ENCODE data around the gene CPA5.
A peak's percentile ranks its signal among the peaks of the same experiment; 100 is the strongest.

Gene CPA5

GRCh38 chr7:130333832-130334231 lies 10.8 kb upstream of the CPA5 start:
- no peak for DNase-seq

DNA sequence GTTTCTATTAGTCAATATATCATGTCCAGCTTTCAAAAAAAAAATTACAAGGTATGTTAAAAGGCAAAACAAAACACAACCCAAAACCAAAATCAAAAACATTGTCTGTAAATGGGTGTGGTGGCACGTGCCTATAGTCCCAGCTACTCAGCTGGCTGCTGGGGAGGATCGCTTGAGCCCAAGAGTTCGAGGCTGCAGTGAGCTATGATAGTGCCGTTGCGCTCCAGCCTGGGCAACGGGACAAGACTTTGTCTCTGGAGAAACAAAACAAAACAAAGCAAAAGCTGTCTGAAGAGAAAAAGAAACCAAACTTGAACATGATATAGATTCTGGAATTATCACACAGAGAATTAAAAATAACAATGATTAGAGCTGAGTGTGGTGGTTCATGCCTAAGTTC lies 10.3 kb upstream of the CPA5 start:
- no peak for DNase-seq

GRCh38 chr7:130337410-130337971 lies 7.1 kb upstream of the CPA5 start:
- DNase-seq: no peak

DNA sequence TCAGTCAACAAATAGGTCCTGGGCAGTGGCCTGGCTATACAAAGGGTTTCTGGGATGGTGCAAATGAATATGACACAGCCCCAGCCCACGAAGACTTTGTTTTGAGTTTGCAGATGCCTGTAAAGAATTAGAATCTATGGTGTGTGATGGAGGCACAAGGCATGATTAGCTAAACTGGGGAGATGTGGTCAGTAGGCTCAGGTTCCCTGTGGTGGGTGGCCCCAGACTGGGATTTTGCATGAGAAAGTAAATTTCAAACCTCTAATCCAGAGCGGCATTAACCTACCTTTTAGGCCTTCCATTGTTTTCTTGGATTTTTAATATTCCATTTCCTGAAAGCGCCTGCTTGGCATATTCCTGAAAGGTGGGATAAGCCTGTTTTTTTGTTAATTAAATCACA lies 6.4 kb upstream of the CPA5 start:
- no peak for DNase-seq

- no peak for DNase-seq
These were observed 2.7 kb upstream of the CPA5 start for GRCh38 chr7:130341882-130342281.

DNA sequence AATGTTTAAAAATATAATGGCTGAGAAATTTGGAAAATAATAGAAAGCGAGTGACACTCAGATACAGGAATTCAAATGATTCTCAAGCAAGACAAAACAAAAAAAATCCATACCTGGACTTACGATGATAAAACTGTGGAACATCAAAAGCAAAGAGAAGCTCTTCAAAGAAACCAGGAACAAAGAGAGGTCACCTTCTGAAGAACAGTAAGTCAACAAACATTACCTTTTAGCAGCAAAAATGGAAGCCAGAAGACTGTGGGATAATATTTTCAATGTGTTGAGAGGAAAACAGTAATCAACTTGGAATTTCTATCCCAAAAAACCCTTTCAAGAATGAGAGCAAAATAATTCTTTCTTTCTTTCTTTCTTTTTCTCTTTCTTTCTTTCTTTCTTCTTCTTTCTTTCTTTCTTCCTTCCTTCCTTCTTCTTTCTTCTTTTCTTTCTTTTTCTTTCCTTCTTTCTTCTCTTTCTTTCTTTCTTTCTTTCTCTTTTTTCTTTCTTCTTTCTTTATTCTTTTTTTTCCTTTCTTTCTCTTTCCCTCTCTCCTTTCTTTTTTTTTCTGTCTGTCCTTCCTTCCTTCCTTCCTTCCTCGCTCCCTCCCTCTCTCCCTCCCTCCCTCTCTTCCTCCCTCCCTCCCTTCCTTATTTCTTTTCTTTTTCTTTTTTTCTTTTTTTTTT lies 1.8 kb upstream of the CPA5 start:
- no peak for DNase-seq

GRCh38 chr7:130345136-130345535 lies 520 bp downstream of the CPA5 start:
- peak; percentile 90 for DNase-seq

DNA sequence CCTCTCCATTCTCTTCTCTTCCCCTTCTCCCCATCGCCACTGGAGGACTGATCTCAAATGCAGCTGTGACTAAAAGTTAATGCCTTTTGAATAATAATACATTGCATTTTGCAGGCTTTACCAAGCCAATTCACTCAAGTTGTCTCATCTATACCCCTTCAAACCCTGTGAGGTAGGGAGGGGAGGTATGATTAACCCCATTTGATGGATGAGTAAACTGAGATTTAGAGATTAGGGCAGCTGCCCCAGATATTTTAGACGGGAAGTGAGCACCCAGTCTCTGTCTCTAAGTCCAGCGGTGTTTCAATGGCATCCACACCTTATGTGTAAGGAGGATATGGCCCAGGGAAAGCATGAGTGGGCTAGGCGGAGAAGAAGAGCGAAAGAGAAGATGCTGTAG lies 1.1 kb downstream of the CPA5 start:
- DNase-seq: peak; percentile 24

DNA sequence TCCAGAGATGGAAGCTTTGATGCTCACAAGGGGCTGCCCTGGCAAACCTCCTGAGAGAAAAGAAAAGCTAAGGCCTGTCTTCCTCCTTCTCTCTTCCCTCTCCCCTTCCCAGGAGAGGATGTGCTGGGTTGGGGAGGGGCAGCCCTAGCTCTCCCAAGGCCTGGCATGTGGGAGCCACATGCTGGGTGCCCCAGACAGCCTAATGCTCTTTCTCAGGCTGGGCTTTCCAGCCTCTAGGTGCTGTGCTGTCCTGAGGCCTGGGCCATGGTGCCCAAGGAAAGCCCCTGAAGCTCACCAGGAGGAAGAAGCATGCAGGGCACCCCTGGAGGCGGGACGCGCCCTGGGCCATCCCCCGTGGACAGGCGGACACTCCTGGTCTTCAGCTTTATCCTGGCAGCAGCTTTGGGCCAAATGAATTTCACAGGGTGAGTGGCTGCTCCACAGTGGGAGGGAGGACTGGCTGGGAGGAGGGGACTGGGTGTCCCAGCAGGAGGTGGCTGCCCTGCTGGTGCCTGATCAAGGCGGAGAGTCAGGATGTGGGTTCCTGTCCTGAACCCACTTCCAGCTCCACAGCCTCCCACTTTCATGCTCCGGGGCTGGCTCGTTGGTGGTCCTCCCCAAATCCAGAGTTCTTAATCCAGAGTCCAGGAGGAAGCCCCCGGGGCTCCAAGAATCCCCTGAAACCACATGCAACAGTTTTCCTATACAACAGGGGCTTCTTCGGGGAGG lies 1.7 kb downstream of the CPA5 start:
- DNase-seq: peak; percentile 26

- DNase-seq: no peak
These were observed 2.3 kb downstream of the CPA5 start for GRCh38 chr7:130346941-130347340.

- peak; percentile 61 for DNase-seq
These were observed 5.5 kb downstream of the CPA5 start for GRCh38 chr7:130349911-130350782.

DNA sequence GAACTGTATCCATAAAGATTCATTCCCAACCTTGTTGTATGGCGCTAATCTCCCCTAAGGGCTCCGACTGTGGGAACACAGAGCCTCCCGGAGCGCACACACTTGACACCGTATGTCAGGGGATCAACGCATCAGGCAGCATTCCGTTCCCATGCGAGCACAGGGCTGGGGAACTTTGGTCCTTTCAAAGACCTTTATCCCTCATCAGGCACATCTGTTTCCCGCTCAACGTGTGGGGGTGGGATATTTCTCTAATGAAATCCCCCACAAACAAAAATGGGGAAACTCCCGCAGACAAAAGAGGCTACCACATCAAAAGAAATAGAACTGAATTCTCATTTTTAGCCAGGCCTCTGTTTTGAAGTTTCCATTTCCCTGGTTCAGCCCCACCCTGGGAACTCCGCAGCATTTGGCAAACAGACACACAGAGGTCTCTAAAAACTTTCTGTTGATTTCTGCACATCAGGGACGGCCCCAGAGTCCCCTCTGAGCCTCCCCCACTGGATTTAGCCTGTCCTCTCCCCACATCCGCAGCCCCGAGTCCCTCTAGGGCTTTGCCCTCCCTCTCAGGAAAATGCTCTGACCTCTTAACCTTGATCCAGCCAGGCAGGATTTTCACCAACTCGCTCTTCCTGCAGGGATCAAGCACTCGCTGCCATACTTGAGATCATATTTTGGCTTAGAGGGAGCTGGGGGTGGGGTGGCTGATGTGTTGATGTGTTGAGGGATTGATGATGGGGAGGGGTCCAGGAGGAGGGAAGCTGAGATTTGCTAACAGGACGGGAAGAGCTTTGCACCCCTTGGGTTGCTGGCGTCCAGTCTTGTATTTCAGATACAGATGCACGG lies 6.6 kb downstream of the CPA5 start:
- DNase-seq: no peak

GRCh38 chr7:130351791-130352090 lies 7.1 kb downstream of the CPA5 start:
- peak; percentile 75 for DNase-seq

GRCh38 chr7:130352194-130353074 lies 7.8 kb downstream of the CPA5 start:
- DNase-seq: peak; percentile 87

DNA sequence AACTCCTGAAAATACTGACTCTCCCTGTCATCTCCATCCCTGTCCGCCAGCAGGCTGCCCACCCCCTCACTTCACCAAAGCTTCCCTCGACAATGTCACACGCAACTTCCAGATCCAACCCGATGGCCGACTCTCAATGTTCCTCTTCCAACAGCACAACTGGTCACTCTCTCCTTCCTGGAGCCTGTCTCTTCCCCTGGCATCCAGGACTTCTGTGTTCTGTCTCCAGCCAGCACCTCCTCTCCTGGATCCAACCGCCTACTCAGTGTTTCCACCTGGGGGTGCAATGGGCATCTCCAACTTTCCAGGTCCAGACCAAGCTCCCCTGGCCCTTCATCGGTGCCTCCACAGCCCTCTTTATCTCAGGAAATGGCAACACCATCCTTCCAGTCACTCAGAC lies 8.6 kb downstream of the CPA5 start:
- no peak for DNase-seq

- DNase-seq: peak; percentile 86
These were observed 11.7 kb downstream of the CPA5 start for GRCh38 chr7:130356121-130356875.

DNA sequence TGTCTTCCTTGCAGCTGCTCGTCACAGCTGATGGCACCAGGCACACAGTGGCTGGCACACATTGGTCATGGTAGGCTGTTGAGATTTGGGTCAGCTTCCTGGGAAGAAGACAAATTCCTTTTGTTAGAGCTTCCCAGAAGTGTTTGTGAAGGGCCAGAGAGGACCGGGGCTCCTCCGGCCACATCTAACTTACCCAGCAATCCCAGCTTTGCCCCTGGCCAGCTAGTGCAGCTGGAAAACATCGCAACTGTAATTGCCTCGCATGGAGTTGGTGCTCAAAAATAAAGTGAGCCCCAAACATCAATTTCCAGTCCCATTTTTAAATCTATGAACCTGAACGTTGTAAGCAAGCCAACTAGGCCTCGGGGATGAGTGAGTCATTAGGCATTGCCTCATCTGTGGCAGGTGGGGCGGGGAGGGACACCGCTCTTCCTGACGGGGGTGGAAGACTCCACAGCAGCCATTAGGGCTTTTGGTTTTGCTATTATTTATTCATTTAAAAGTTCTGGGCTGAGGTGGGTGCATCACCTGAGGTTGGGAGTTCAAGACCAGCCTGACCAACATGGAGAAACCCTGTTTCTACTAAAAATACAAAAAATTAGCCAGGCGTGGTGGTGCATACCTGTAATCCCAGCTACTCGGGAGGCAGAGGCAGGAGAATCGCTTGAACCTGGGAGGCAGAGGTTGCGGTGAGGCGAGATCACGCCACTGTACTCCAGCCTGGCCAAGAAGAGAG lies 12.4 kb downstream of the CPA5 start:
- DNase-seq: peak; percentile 57

DNA sequence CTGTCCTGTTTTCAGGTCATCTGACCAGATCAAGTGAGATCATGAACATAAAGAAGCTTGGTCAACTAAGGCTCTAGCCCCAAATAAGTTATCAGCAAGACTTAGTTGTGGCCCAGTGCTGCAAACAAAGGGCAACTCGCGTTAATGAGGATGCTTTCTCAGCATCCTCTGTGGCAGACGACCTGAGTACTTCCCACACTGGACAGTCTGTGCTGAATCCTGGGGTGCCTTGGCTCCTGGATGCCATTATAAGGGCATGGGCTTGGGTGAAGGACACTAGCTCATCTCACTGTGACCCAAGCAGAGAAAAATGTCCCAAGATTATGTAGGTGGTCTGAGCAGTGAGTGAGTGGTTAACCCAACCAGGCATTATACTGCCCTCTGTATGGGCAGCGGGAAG lies 13.9 kb downstream of the CPA5 start:
- DNase-seq: no peak

DNA sequence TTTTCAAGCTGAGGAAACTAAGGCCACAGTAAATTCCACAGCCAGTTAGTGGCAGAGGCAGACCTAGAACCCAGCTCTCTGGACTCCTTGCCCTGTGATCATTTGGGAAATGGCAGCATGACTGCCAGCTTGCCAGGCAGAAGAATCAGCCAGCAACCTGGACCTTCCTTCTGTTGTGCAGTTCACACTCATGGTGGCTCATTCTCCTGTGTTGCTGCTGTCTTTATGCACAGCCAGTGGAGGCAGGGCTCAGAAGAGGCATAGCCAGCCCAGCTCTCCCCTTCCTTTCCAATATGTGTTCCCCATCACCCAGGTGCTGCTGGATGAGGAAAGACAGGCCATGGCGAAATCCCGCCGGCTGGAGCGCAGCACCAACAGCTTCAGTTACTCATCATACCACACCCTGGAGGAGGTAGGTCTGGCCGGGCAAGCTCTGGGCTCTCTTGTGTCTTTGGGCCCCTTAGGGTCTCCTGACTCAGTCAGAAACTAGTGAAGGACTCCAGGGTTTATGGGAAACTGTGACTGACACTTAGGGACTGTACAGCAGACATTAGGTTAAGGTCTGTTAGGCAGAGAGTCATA lies 14.8 kb downstream of the CPA5 start:
- DNase-seq: no peak

GRCh38 chr7:130360518-130360917 lies 15.9 kb downstream of the CPA5 start:
- DNase-seq: no peak
